Ishikawa (cell line): ENCODE results near the gene ABCA9.

ENCODE experiments used
- CEBPB ChIP-seq: IDR thresholded peaks from 2 replicates; pipeline ENCODE4 v1.6.1; 2012
- CREB1 ChIP-seq: IDR thresholded peaks from 2 replicates; pipeline ENCODE4 v1.6.1; 2012; ENCODE audit warnings: low read depth
- EGR1 ChIP-seq: IDR thresholded peaks from 2 replicates; pipeline ENCODE4 v1.6.1; 2012
- EP300 ChIP-seq: IDR thresholded peaks from 2 replicates; pipeline ENCODE4 v1.6.1; 2012; ENCODE audit warnings: borderline replicate concordance
- FOXM1 ChIP-seq: IDR thresholded peaks from 2 replicates; pipeline ENCODE4 v1.6.1; 2012; ENCODE audit warnings: low read depth, borderline replicate concordance
- NFIC ChIP-seq: IDR thresholded peaks from 2 replicates; pipeline ENCODE4 v1.6.1; 2012
- RAD21 ChIP-seq: IDR thresholded peaks from 2 replicates; pipeline ENCODE4 v1.6.1; 2012; ENCODE audit warnings: low read depth
- TAF1 ChIP-seq: IDR thresholded peaks from 2 replicates; pipeline ENCODE4 v1.6.1; 2012; ENCODE audit warnings: low read depth, mild to moderate bottlenecking
- TCF12 ChIP-seq: IDR thresholded peaks from 2 replicates; pipeline ENCODE4 v1.6.1; 2012; ENCODE audit warnings: low read depth
- TEAD4 ChIP-seq: IDR thresholded peaks from 2 replicates; pipeline ENCODE4 v1.6.1; 2012
- YY1 ChIP-seq: IDR thresholded peaks from 2 replicates; pipeline ENCODE4 v1.6.1; 2012; ENCODE audit warnings: low read depth
- ZBTB7A ChIP-seq: IDR thresholded peaks from 2 replicates; pipeline ENCODE4 v1.6.1; 2012; ENCODE audit warnings: low read depth
- TF ChIP-seq, protein P1 (sequence below): IDR thresholded peaks from 2 replicates; pipeline ENCODE4 v1.6.1; 2012
- TF ChIP-seq, protein P2 (sequence below): IDR thresholded peaks from 2 replicates; pipeline ENCODE4 v1.6.1; 2012; ENCODE audit warnings: low read depth, mild to moderate bottlenecking
- TF ChIP-seq, protein P3 (sequence below): IDR thresholded peaks from 2 replicates; pipeline ENCODE4 v1.6.1; 2012

The ABCA9 gene

DNA sequence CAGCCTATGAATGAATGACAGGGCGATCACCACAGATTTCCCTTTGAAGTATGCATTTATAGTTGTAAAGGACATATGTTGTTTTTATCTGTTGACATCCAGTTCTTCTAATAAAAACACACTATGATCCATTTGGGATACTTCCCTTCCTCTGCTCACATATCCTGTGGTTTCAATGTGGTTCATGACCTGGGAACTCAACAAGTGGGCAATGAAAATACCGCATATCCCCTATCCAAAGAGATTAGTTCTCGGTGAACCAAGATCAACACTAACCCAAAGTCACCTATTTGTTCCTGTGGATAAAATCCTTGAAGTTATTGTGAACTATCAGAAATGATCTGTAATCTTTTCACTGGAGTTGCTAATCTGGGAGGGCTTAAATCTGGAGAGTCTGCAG lies 121.5 kb downstream of the ABCA9 start:
- TF ChIP-seq ZBTB7A: no peak
- TF ChIP-seq, protein P1, sequence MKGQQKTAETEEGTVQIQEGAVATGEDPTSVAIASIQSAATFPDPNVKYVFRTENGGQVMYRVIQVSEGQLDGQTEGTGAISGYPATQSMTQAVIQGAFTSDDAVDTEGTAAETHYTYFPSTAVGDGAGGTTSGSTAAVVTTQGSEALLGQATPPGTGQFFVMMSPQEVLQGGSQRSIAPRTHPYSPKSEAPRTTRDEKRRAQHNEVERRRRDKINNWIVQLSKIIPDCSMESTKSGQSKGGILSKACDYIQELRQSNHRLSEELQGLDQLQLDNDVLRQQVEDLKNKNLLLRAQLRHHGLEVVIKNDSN: no peak
- TF ChIP-seq TEAD4: no peak
- no peak for TF ChIP-seq TAF1
- TF ChIP-seq, protein P2, sequence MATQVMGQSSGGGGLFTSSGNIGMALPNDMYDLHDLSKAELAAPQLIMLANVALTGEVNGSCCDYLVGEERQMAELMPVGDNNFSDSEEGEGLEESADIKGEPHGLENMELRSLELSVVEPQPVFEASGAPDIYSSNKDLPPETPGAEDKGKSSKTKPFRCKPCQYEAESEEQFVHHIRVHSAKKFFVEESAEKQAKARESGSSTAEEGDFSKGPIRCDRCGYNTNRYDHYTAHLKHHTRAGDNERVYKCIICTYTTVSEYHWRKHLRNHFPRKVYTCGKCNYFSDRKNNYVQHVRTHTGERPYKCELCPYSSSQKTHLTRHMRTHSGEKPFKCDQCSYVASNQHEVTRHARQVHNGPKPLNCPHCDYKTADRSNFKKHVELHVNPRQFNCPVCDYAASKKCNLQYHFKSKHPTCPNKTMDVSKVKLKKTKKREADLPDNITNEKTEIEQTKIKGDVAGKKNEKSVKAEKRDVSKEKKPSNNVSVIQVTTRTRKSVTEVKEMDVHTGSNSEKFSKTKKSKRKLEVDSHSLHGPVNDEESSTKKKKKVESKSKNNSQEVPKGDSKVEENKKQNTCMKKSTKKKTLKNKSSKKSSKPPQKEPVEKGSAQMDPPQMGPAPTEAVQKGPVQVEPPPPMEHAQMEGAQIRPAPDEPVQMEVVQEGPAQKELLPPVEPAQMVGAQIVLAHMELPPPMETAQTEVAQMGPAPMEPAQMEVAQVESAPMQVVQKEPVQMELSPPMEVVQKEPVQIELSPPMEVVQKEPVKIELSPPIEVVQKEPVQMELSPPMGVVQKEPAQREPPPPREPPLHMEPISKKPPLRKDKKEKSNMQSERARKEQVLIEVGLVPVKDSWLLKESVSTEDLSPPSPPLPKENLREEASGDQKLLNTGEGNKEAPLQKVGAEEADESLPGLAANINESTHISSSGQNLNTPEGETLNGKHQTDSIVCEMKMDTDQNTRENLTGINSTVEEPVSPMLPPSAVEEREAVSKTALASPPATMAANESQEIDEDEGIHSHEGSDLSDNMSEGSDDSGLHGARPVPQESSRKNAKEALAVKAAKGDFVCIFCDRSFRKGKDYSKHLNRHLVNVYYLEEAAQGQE: no peak
- no peak for TF ChIP-seq EP300
- TF ChIP-seq, protein P3, sequence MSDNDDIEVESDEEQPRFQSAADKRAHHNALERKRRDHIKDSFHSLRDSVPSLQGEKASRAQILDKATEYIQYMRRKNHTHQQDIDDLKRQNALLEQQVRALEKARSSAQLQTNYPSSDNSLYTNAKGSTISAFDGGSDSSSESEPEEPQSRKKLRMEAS: no peak
- TF ChIP-seq TCF12: no peak
- TF ChIP-seq FOXM1: no peak
- TF ChIP-seq YY1: no peak
- no peak for TF ChIP-seq NFIC
- no peak for TF ChIP-seq CEBPB

DNA sequence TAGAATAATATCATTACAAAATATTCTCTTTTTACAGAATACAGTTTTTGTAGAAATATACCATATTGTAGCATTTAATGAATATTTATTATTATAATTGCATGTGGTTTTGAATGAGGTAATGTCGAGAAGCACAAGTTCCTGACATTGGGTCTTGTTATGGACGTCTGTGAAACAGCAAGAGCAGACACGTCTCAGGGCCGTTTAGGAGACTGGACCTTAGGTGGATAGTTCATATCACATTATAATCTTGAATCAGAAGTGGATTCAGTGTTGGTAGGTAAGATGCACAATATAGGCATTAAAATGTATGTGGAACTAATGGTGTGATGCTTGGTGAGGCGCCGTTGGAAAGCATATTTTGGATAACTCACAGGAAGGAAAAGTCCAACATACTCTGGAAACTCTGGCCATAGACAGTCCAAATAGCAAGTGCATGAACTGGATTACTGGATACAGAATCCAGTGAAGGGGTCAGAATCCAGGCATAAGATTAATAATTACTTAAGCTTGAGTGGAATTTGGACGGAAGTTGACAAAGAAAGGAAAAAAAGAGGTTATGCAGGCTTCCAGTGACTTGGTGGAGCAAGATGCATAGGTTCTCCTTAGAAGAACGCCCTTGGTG lies 122.7 kb downstream of the ABCA9 start:
- TF ChIP-seq, protein P2: no peak
- TF ChIP-seq CREB1 (no peak), TCF12 (no peak), YY1 (no peak), TAF1 (no peak), EP300 (no peak), FOXM1 (no peak), EGR1 (no peak), ZBTB7A (no peak), NFIC (no peak), CEBPB (no peak), RAD21 (no peak)
- TF ChIP-seq, protein P3: no peak
- TF ChIP-seq, protein P1: no peak

DNA sequence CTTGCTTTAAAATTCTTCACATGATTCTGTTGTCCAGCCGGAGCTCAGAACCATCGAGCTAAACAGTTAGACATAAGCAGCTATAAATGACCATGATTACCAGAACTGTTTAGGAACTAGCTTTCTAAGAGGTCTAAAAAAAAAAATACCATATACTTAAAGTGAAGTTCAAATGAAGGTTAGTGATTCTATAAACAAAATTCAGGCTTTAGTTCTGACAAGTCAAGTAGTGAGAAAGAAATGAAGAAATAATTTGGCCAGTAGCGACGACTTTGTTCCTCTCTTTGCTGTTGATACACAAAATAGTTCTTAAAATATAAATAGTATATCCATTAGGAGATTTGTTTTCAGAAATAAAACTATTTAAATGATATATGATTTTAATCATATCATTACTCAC lies 133.2 kb downstream of the ABCA9 start:
- TF ChIP-seq CREB1 (no peak), EP300 (no peak), CEBPB (no peak), EGR1 (no peak), NFIC (no peak), TEAD4 (no peak), FOXM1 (no peak), RAD21 (no peak), ZBTB7A (no peak), TCF12 (no peak), YY1 (no peak), TAF1 (no peak)
- TF ChIP-seq, protein P2: no peak
- TF ChIP-seq, protein P1: no peak
- TF ChIP-seq, protein P3: no peak
